H1 (cell line): ENCODE measurements around the gene MCHR1. TPM values are rescaled to one million over a fixed set of nuclear protein-coding genes. Genes with fewer than 3 reads are reported as not detected.
"Not testable (repeated sequence)": the region's sequence is repeated elsewhere in the genome, so short reads cannot be mapped to it uniquely, and the experiment has no call there.

ENCODE experiments used
- CTCF ChIA-PET: fragments of 300-600 bp; sonication (Branson Sonifier 250); formaldehyde crosslinking; loops from one replicate; lab custom pipeline; 2021; ENCODE audit not compliant: partially characterized antibody; lab: Charles Lee
- POLR2A ChIA-PET: fragments of 300-600 bp; sonication (Branson Sonifier 250); formaldehyde crosslinking; loops from one replicate; lab custom pipeline; 2021; ENCODE audit warnings: inconsistent platforms; ENCODE audit not compliant: partially characterized antibody; lab: Charles Lee
- DNase-seq, 2 experiments: peaks; one replicate each; pipeline versions ENCODE4 v3.0.0 to v3.0.0-alpha.2; 2010 to 2022; ENCODE audit warnings: low spot score in 2 of 2, low read depth in 1 of 2, mixed read lengths in 1 of 2
- FAIRE-seq: peaks from 2 replicates; lab custom pipeline; 2011; peaks lifted over from hg19 to GRCh38; lab: Jason Lieb, UNC
- H2AFZ ChIP-seq: 2 replicates; pipeline ENCODE4 v1.8.1; 2012; ENCODE audit warnings: low read length, inconsistent platforms
- H2AK5ac ChIP-seq: 2 replicates; pipeline ENCODE4 v1.6.1; 2013; ENCODE audit warnings: low read depth, low read length
- H2BK120ac ChIP-seq: replicated peaks from 2 replicates; pipeline ENCODE3; 2013; ENCODE audit warnings: low read depth, low read length, inconsistent platforms
- H2BK12ac ChIP-seq: 2 replicates; pipeline ENCODE4 v1.6.1; 2013; ENCODE audit warnings: low read depth, low read length
- H2BK15ac ChIP-seq: 2 replicates; pipeline ENCODE4 v1.6.1; 2013; ENCODE audit warnings: low read length
- H2BK20ac ChIP-seq: 2 replicates; pipeline ENCODE4 v1.6.1; 2013; ENCODE audit warnings: low read length
- H2BK5ac ChIP-seq: 2 replicates; pipeline ENCODE4 v1.6.1; 2013; ENCODE audit warnings: low read depth, low read length
- H3K14ac ChIP-seq: 2 replicates; pipeline ENCODE4 v1.6.1; 2013; ENCODE audit warnings: inconsistent platforms; ENCODE audit not compliant: insufficient read length
- H3K18ac ChIP-seq: 2 replicates; pipeline ENCODE4 v1.6.1; 2013; ENCODE audit warnings: low read length; ENCODE audit errors: extremely low read depth
- H3K23ac ChIP-seq: 2 replicates; pipeline ENCODE4 v1.6.1; 2013; ENCODE audit warnings: inconsistent platforms; ENCODE audit not compliant: insufficient read length
- H3K23me2 ChIP-seq: 2 replicates; pipeline ENCODE4 v1.6.1; 2013; ENCODE audit warnings: low read depth, low read length
- H3K27ac ChIP-seq: 2 replicates; pipeline ENCODE4 v1.6.1; 2011; ENCODE audit warnings: low read depth, low read length, inconsistent platforms
- H3K27me3 ChIP-seq, 4 experiments: replicated peaks in 1 of 4; 1 replicate in 1 of 4; 2 replicates in 3 of 4; pipeline versions ENCODE4 v1.6.1 to v1.8.1; 2011 to 2013; ENCODE audit warnings: low read length in 3 of 4, mild to moderate bottlenecking in 3 of 4, inconsistent platforms in 2 of 4, mixed read lengths in 2 of 4, moderate library complexity in 1 of 4; ENCODE audit not compliant: control insufficient read depth in 3 of 4, insufficient read depth in 3 of 4; ENCODE audit errors: extremely low read depth in 1 of 4
- H3K36me3 ChIP-seq, 4 experiments: 2 replicates each; pipeline versions ENCODE4 v1.6.1 to v1.8.1; 2011 to 2013; ENCODE audit warnings: mild to moderate bottlenecking in 4 of 4, low read length in 3 of 4, moderate library complexity in 2 of 4, control low read depth in 1 of 4, inconsistent platforms in 1 of 4; ENCODE audit not compliant: insufficient read depth in 4 of 4, control insufficient read depth in 2 of 4
- H3K4ac ChIP-seq: replicated peaks from 2 replicates; pipeline ENCODE3; 2013; ENCODE audit warnings: low read length, low read depth, mixed read lengths, inconsistent platforms; ENCODE audit not compliant: insufficient read length
- H3K4me1 ChIP-seq, 4 experiments: replicated peaks in 1 of 4; 1 replicate in 1 of 4; 2 replicates in 3 of 4; pipeline versions ENCODE4 v1.6.1 to v1.8.1; 2011 to 2013; ENCODE audit warnings: low read length in 3 of 4, inconsistent platforms in 2 of 4, mixed read lengths in 1 of 4; ENCODE audit not compliant: insufficient read depth in 4 of 4, control insufficient read depth in 3 of 4
- H3K4me2 ChIP-seq, 2 experiments: 2 replicates each; pipeline versions ENCODE4 v1.6.1 to v1.8.1; 2011 to 2013; ENCODE audit warnings: low read depth in 2 of 2, low read length in 2 of 2, control low read depth in 1 of 2, inconsistent platforms in 1 of 2, mild to moderate bottlenecking in 1 of 2; ENCODE audit not compliant: insufficient read depth in 1 of 2
- H3K4me3 ChIP-seq, 4 experiments: fragments of 200-600, 300-600 bp in 1 of 4; sonication (generic), shearing (Covaris generic), sonication (Bioruptor Twin) in 1 of 4; 2 replicates each; pipeline versions ENCODE4 v1.5.1 to v1.8.1; 2011 to 2016; ENCODE audit warnings: low read length in 4 of 4, low read depth in 3 of 4, control low read depth in 2 of 4, inconsistent platforms in 2 of 4, mild to moderate bottlenecking in 2 of 4, mixed read lengths in 1 of 4, moderate library complexity in 1 of 4; ENCODE audit not compliant: insufficient read depth in 2 of 4; ENCODE audit errors: extremely low read depth in 1 of 4
- H3K56ac ChIP-seq: replicated peaks from 2 replicates; pipeline ENCODE3; 2013; ENCODE audit warnings: low read depth, mild to moderate bottlenecking, mixed read lengths, low read length, inconsistent platforms; ENCODE audit not compliant: insufficient read length
- H3K79me1 ChIP-seq: 2 replicates; pipeline ENCODE4 v1.6.1; 2013; ENCODE audit warnings: low read depth, low read length, control low read depth
- H3K79me2 ChIP-seq, 2 experiments: 2 replicates each; pipeline versions ENCODE4 v1.6.1 to v1.8.1; 2012 to 2013; ENCODE audit warnings: low read length in 2 of 2, mild to moderate bottlenecking in 2 of 2, inconsistent platforms in 1 of 2; ENCODE audit not compliant: insufficient read depth in 2 of 2, control insufficient read depth in 1 of 2
- H3K9ac ChIP-seq, 4 experiments: replicated peaks in 1 of 4; 1 replicate in 1 of 4; 2 replicates in 3 of 4; pipeline versions ENCODE4 v1.6.1 to v1.8.1; 2011 to 2013; ENCODE audit warnings: low read depth in 3 of 4, low read length in 3 of 4, control low read depth in 2 of 4, mild to moderate bottlenecking in 2 of 4, moderate library complexity in 2 of 4, inconsistent platforms in 1 of 4; ENCODE audit errors: extremely low read depth in 1 of 4
- H3K9me3 ChIP-seq, 2 experiments: 2 replicates each; pipeline versions ENCODE4 v1.6.1 to v1.8.1; 2012 to 2013; ENCODE audit warnings: mild to moderate bottlenecking in 2 of 2, moderate library complexity in 2 of 2, control low read depth in 1 of 2, inconsistent platforms in 1 of 2, low read depth in 1 of 2, low read length in 1 of 2, mixed read lengths in 1 of 2; ENCODE audit not compliant: insufficient read depth in 2 of 2
- H4K20me1 ChIP-seq, 2 experiments: replicated peaks in 1 of 2; 2 replicates each; pipeline versions ENCODE3 to v1.8.1; 2011 to 2013; ENCODE audit warnings: inconsistent platforms in 2 of 2, low read length in 2 of 2, mild to moderate bottlenecking in 1 of 2; ENCODE audit not compliant: insufficient read depth in 2 of 2, control insufficient read depth in 1 of 2
- H4K5ac ChIP-seq: 2 replicates; pipeline ENCODE4 v1.6.1; 2013; ENCODE audit warnings: low read length, low read depth, mixed read lengths, inconsistent platforms; ENCODE audit not compliant: insufficient read length
- H4K8ac ChIP-seq: 2 replicates; pipeline ENCODE4 v1.8.0; 2013; ENCODE audit warnings: mild to moderate bottlenecking, moderate library complexity, low read length, inconsistent platforms; ENCODE audit not compliant: insufficient read depth; ENCODE audit errors: extremely low read depth
- H4K91ac ChIP-seq: replicated peaks from 2 replicates; pipeline ENCODE3; 2013; ENCODE audit warnings: low read length, mixed read lengths, inconsistent platforms; ENCODE audit not compliant: insufficient read length
- WGBS, 2 experiments: shearing (Covaris generic) in 1 of 2; methylation state at CpG; one replicate each; pipeline versions ENCODE4 v1.1.6 to v1.1.7; 2013 to 2015; ENCODE audit warnings: low lambda C conversion rate in 2 of 2, mixed read lengths in 2 of 2, inconsistent platforms in 1 of 2, low coverage in 1 of 2, missing lambda C conversion rate in 1 of 2; ENCODE audit not compliant: insufficient replicate concordance in 2 of 2, insufficient coverage in 1 of 2, insufficient read length in 1 of 2; ENCODE audit errors: extremely low coverage in 1 of 2, missing lambda C conversion rate in 1 of 2; 5-methylcytosine and 5-hydroxymethylcytosine counted together
- polyA plus RNA-seq, 7 experiments: library from polyadenylated mRNA; depleted of rRNA in 3 of 7; stranded (reverse) in 5 of 7; unstranded in 2 of 7; fragments of >200 nt in 5 of 7; fragments of 200-250 nt in 2 of 7; gene quantifications; 1 replicate in 5 of 7; 2 replicates in 1 of 7; 4 replicates in 1 of 7; pipeline versions ENCODE4 v1.2.1 to v1.2.3, GENCODE V29; 2011 to 2013; ENCODE audit warnings: missing spikeins in 2 of 7, mixed read lengths in 2 of 7
- total RNA-seq: library from RNA; stranded (reverse); fragmentation: NEBNext Ultra II Directional; extraction: Animal tissue kit (Norgen Biotek cat#: 25700); gene quantifications from 2 replicates; pipeline ENCODE4 v1.2.1, GENCODE V29; 2021

Gene MCHR1
- total and polyA plus RNA-seq, 2 of the 8 experiments (the other 6 are each of a cell fraction or from before 2014, with no cell fraction given) = 0.91 to 7.6 TPM

DNA sequence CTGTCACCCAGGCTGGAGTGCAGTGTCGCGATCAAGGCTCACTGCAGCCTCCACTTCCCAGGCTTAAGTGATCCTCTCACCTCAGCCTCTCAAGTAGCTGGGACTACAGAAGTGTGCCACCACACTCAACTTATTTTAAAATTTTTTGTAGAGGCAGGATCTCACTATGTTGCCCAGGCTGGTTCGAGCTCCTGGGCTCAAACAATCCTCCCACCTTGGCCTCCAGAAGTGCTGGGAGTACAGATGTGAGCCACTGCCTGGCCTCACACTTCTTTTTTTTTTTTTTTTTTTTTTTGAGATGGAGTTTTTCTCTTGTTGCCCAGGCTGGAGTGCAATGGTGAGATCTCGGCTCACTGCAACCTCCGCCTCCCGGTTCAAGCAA lies 40.9 kb downstream of the MCHR1 start:
- Histone ChIP-seq H2BK12ac (peak overlapping the region; percentile 27; the same call in 1 of the 2 replicates), H2BK5ac (peak overlapping the region; percentile 74; the same call in 1 of the 2 replicates), H2BK20ac (peak overlapping the region; percentile 92), H2AFZ (peak overlapping the region; percentile 81; the same call in 1 of the 2 replicates), H3K4me1 (peaks cover 0 to 10% (median 7%) of the 10 kb centered on the region in 4 experiments; a peak in 5 of 7 replicates)
- not testable (repeated sequence) for H3K27ac ChIP-seq, H3K9me3 ChIP-seq, H3K9ac ChIP-seq, H4K20me1 ChIP-seq, DNase-seq, H3K18ac ChIP-seq, H3K79me2 ChIP-seq, H3K27me3 ChIP-seq, H3K23ac ChIP-seq, H3K79me1 ChIP-seq, H2BK120ac ChIP-seq, H4K8ac ChIP-seq, H3K36me3 ChIP-seq, H4K91ac ChIP-seq, H3K23me2 ChIP-seq, H4K5ac ChIP-seq, H3K56ac ChIP-seq, H3K4me3 ChIP-seq, FAIRE-seq, H2AK5ac ChIP-seq, H3K4me2 ChIP-seq, H3K14ac ChIP-seq, H3K4ac ChIP-seq, H2BK15ac ChIP-seq
- POLR2A ChIA-PET = interaction anchor here (0.6 to 0.7 kb wide), 2 partner anchors 121 to 322 kb away, joined by 3 read pairs; no protein-coding TSS in a partner anchor
- 95% methylated on average over 3 of the region's 6 CpGs; no CpG with 5 or more reads in 1 of the 2 experiments for WGBS, 2 experiments
- CTCF ChIA-PET = interaction anchor here (0.7 to 3.1 kb wide), 3 partner anchors 12 to 134 kb away, joined by 3 to 9 read pairs (median 4); no protein-coding TSS in a partner anchor
